Calu3 (cell line): ENCODE data around the gene PDCD2. TPM values are rescaled to one million over a fixed set of nuclear protein-coding genes. Genes with fewer than 3 reads are reported as not detected.
A peak's percentile ranks its signal among the peaks of the same experiment; 100 is the strongest.

Experiments used
- BruUV-seq: library from RNA; stranded (reverse); fragments of 400-500 nt; replicated peaks from 2 replicates; lab custom pipeline; 2021; lab: Mats Ljungman, UMichigan
- CTCF ChIA-PET: fragments of 300-600 bp; sonication (Branson Sonifier 250); formaldehyde crosslinking; loops from one replicate; lab custom pipeline; 2022; ENCODE audit warnings: antibody characterized with exemption; lab: Charles Lee
- DNase-seq: peaks from one replicate; pipeline ENCODE4 v3.0.0; 2022
- H3K27ac Mint-ChIP-seq: one replicate; pipeline ENCODE4 v1.8.0; 2022; ENCODE audit warnings: mixed read lengths; ENCODE audit not compliant: unreplicated experiment
- H3K27me3 Mint-ChIP-seq: one replicate; pipeline ENCODE4 v1.8.0; 2022; ENCODE audit warnings: mixed read lengths; ENCODE audit not compliant: unreplicated experiment
- H3K36me3 Mint-ChIP-seq: one replicate; pipeline ENCODE4 v1.8.0; 2022; ENCODE audit warnings: mild to moderate bottlenecking, moderate library complexity, mixed read lengths; ENCODE audit not compliant: insufficient read depth, unreplicated experiment
- H3K4me1 Mint-ChIP-seq: one replicate; pipeline ENCODE4 v1.8.0; 2022; ENCODE audit warnings: mild to moderate bottlenecking, low read depth, mixed read lengths; ENCODE audit not compliant: unreplicated experiment
- H3K4me3 Mint-ChIP-seq: one replicate; pipeline ENCODE4 v1.8.0; 2022; ENCODE audit warnings: mild to moderate bottlenecking, low read depth, moderate library complexity, mixed read lengths; ENCODE audit not compliant: unreplicated experiment
- H3K9me3 Mint-ChIP-seq: one replicate; pipeline ENCODE4 v1.8.0; 2022; ENCODE audit warnings: low read depth, mixed read lengths; ENCODE audit not compliant: unreplicated experiment
- CTCF ChIP-seq: fragments of 200-600 bp; IDR thresholded peaks from one replicate; pipeline ENCODE4 v1.8.0; 2022; ENCODE audit warnings: antibody characterized with exemption; ENCODE audit not compliant: unreplicated experiment
- intact Hi-C: fragments of 100-400 bp; cut with micrococcal nuclease; formaldehyde crosslinking; loops from one replicate; pipeline ENCODE4 v1.10.0; 2022; ENCODE audit not compliant: unreplicated experiment
- total RNA-seq: library from RNA; stranded (reverse); gene quantifications from 2 replicates; pipeline ENCODE4 v1.2.3, GENCODE V29; 2022

The PDCD2 gene
- total RNA-seq, 1 experiment from 2014 or later = 36.6 TPM

DNA sequence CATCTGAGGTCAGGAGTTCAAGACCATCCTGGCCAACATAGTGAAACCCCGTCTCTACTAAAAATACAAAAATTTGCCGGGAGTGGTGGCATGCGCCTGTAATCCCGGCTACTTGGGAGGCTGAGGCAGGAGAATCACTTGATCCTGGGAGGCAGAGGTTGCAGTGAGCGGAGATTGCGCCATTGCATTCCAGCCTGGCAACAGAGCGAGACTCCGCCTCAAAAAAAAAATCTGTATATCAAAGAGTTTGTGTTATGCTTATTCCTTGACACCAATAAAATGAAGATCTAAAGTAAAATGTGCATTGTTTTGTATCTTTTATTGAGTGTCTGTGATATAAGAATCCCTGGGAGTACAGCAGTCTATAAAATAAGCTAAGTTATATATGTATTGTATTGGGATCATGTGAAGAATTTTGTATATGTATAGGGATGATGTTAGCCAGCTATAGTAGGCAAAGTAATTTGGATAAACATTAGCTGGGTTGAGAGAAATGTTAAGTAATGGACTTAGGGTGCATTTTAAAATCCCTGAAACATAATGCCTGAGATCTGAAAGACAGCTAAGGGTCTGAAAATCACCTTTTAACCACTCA lies 19.4 kb downstream of the PDCD2 start:
- CTCF ChIA-PET = no interaction called here
- Mint-ChIP-seq H3K9me3 (no peaks in the 10 kb centered on the region), H3K36me3 (peaks cover 10% of the 10 kb centered on the region), H3K27me3 (no peaks in the 10 kb centered on the region), H3K4me3 (no peak overlapping the region), H3K27ac (no peak overlapping the region), H3K4me1 (no peaks in the 10 kb centered on the region)
- TF ChIP-seq CTCF = no peak
- intact Hi-C loops = no loop called here
- no TSS peak for BruUV-seq
- no peak for DNase-seq

- H3K27ac Mint-ChIP-seq = no peak overlapping the region
- H3K4me1 Mint-ChIP-seq = no peaks in the 10 kb centered on the region
- no peak for TF ChIP-seq CTCF
- no TSS peak for BruUV-seq
- no peaks in the 10 kb centered on the region for H3K27me3 Mint-ChIP-seq
- no peak for DNase-seq
- intact Hi-C loops = no loop called here
- H3K36me3 Mint-ChIP-seq = peaks cover 10% of the 10 kb centered on the region
- CTCF ChIA-PET = no interaction called here
- H3K4me3 Mint-ChIP-seq = no peak overlapping the region
- no peaks in the 10 kb centered on the region for H3K9me3 Mint-ChIP-seq
Measured at GRCh38 chr6:170561555-170561954, 22.9 kb downstream of the PDCD2 start.

DNA sequence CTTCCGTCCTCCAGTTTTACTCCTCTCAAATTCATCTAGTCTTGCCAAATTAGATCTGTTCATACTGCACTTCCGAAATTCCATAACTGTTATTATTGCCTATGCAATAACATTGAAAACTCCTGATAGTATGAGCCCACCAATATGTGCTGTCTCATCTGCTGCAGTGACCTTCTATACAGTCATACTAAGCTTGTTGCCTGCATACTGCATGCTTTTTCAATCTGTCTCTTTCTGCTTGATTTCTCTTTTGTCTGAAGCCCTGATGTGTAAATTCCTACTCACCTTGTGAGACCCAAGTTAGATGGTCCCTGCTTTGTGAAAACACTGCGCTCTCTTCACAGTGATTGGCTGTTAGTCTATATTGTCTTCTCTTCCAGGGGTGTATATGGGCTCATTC lies 29.1 kb downstream of the PDCD2 start:
- DNase-seq = no peak
- no TSS peak for BruUV-seq
- intact Hi-C loops = no loop called here
- H3K27ac Mint-ChIP-seq = no peak overlapping the region
- CTCF ChIA-PET = no interaction called here
- H3K27me3 Mint-ChIP-seq = no peaks in the 10 kb centered on the region
- TF ChIP-seq CTCF = no peak
- H3K9me3 Mint-ChIP-seq = no peaks in the 10 kb centered on the region
- peaks cover 4% of the 10 kb centered on the region for H3K36me3 Mint-ChIP-seq
- H3K4me1 Mint-ChIP-seq = peaks cover 10% of the 10 kb centered on the region
- no peak overlapping the region for H3K4me3 Mint-ChIP-seq

- Mint-ChIP-seq H3K36me3 (peaks cover 4% of the 10 kb centered on the region), H3K9me3 (no peaks in the 10 kb centered on the region), H3K27me3 (no peaks in the 10 kb centered on the region), H3K4me3 (no peak overlapping the region), H3K27ac (no peak overlapping the region), H3K4me1 (peaks cover 14% of the 10 kb centered on the region)
- intact Hi-C loops = no loop called here
- no peak for DNase-seq
- TSS peak; percentile 65 for BruUV-seq
- CTCF ChIA-PET = no interaction called here
- no peak for TF ChIP-seq CTCF
Measured at GRCh38 chr6:170554796-170555137, 29.7 kb downstream of the PDCD2 start.
